ENCODE data around the gene RALBP1.

RALBP1 gene

DNA sequence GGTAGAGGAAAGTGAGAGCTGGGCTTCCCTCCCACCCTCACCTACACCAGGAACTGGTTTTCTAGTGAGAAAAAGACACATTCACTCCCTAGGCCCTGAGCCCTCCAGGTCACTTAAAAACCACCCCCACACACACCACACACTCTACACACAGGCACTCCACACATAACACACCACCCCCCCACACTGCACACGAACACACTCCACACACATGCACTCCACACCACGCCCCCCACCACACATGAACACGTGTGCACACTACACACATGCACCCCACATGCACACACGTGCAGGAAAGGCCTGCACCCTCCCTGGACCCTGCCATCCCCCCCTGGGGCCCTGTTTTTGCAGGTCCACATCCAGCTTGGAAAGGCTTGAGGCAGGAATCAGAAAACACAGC, 67.6 kb downstream of the RALBP1 start:
- peaks cover 9% of the 10 kb centered on the region for H3K36me3 ChIP-seq (ENCODE audit: control insufficient read depth, insufficient read depth, low read length)
- no peaks in the 10 kb centered on the region for H3K9me3 ChIP-seq (ENCODE audit: control insufficient read depth, low read length)

GRCh38 chr18:9545029-9545428, 69.7 kb downstream of the RALBP1 start:
- H3K9ac ChIP-seq (ENCODE audit: low read length) = no peak overlapping the region
- H3K4me3 ChIP-seq (ENCODE audit: low read length) = no peak overlapping the region
- no peaks in the 10 kb centered on the region for H3K27me3 ChIP-seq (ENCODE audit: control insufficient read depth, insufficient read depth, low read length)
- peaks cover 10% of the 10 kb centered on the region for H3K4me1 ChIP-seq (ENCODE audit: control insufficient read depth, insufficient read depth, low read length)
- no peaks in the 10 kb centered on the region for H3K9me3 ChIP-seq (ENCODE audit: control insufficient read depth, low read length)
- peaks cover 17% of the 10 kb centered on the region for H3K36me3 ChIP-seq (ENCODE audit: control insufficient read depth, insufficient read depth, low read length)

More for the DNA sequence above, 67.6 kb downstream of the RALBP1 start:
- H3K4me3 ChIP-seq (ENCODE audit: low read length) = no peak overlapping the region
- H3K9ac ChIP-seq (ENCODE audit: low read length) = no peak overlapping the region
- no peaks in the 10 kb centered on the region for H3K27me3 ChIP-seq (ENCODE audit: control insufficient read depth, insufficient read depth, low read length)
- H3K4me1 ChIP-seq (ENCODE audit: control insufficient read depth, insufficient read depth, low read length) = peaks cover 10% of the 10 kb centered on the region

GRCh38 chr18:9546468-9546867, 71.2 kb downstream of the RALBP1 start:
- H3K9ac ChIP-seq (ENCODE audit: low read length) = no peak overlapping the region
- H3K36me3 ChIP-seq (ENCODE audit: control insufficient read depth, insufficient read depth, low read length) = peaks cover 18% of the 10 kb centered on the region
- peaks cover 10% of the 10 kb centered on the region for H3K4me1 ChIP-seq (ENCODE audit: control insufficient read depth, insufficient read depth, low read length)

GRCh38 chr18:9547782-9548181, 72.5 kb downstream of the RALBP1 start:
- Histone ChIP-seq H3K4me3 (ENCODE audit: low read length) (no peak overlapping the region), H3K4me1 (ENCODE audit: control insufficient read depth, insufficient read depth, low read length) (peaks cover 10% of the 10 kb centered on the region), H3K9ac (ENCODE audit: low read length) (no peak overlapping the region), H3K9me3 (ENCODE audit: control insufficient read depth, low read length) (no peaks in the 10 kb centered on the region), H3K27me3 (ENCODE audit: control insufficient read depth, insufficient read depth, low read length) (no peaks in the 10 kb centered on the region), H3K36me3 (ENCODE audit: control insufficient read depth, insufficient read depth, low read length) (peaks cover 18% of the 10 kb centered on the region)

More at GRCh38 chr18:9546468-9546867, 71.2 kb downstream of the RALBP1 start:
- Histone ChIP-seq H3K9me3 (ENCODE audit: control insufficient read depth, low read length) (no peaks in the 10 kb centered on the region), H3K27me3 (ENCODE audit: control insufficient read depth, insufficient read depth, low read length) (no peaks in the 10 kb centered on the region), H3K4me3 (ENCODE audit: low read length) (no peak overlapping the region)

GRCh38 chr18:9549405-9549804, 74.1 kb downstream of the RALBP1 start:
- H3K9me3 ChIP-seq (ENCODE audit: control insufficient read depth, low read length) = no peaks in the 10 kb centered on the region
- peaks cover 18% of the 10 kb centered on the region for H3K36me3 ChIP-seq (ENCODE audit: control insufficient read depth, insufficient read depth, low read length)
- no peak overlapping the region for H3K4me3 ChIP-seq (ENCODE audit: low read length)
- H3K4me1 ChIP-seq (ENCODE audit: control insufficient read depth, insufficient read depth, low read length) = peaks cover 10% of the 10 kb centered on the region
- no peak overlapping the region for H3K9ac ChIP-seq (ENCODE audit: low read length)
- H3K27me3 ChIP-seq (ENCODE audit: control insufficient read depth, insufficient read depth, low read length) = no peaks in the 10 kb centered on the region

DNA sequence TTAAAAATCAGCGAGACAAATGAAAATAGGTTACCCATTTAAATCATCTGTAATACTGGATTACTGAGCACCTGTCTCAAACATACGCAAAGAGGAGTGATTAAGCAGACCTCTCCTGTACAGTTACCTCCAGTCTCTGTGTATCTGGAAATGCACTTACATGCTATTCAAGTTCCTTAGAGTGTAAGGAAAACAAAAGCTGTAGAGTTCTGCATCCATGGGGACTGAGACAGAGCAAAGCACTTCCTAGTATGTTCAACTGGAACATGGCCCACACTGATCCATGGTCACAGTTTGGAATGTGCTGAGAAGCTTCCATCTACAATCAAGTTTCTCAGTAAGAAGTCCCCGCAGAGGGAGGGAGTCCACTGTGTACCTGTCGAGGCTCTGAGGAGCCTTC, 75.1 kb downstream of the RALBP1 start:
- no peak overlapping the region for H3K9ac ChIP-seq (ENCODE audit: low read length)
- H3K27me3 ChIP-seq (ENCODE audit: control insufficient read depth, insufficient read depth, low read length) = no peaks in the 10 kb centered on the region
- H3K9me3 ChIP-seq (ENCODE audit: control insufficient read depth, low read length) = no peaks in the 10 kb centered on the region
- H3K4me1 ChIP-seq (ENCODE audit: control insufficient read depth, insufficient read depth, low read length) = peaks cover 10% of the 10 kb centered on the region
- H3K36me3 ChIP-seq (ENCODE audit: control insufficient read depth, insufficient read depth, low read length) = peaks cover 18% of the 10 kb centered on the region
- H3K4me3 ChIP-seq (ENCODE audit: low read length) = no peak overlapping the region

- no peak overlapping the region for H3K4me3 ChIP-seq (ENCODE audit: low read length)
- no peaks in the 10 kb centered on the region for H3K27me3 ChIP-seq (ENCODE audit: control insufficient read depth, insufficient read depth, low read length)
- H3K36me3 ChIP-seq (ENCODE audit: control insufficient read depth, insufficient read depth, low read length) = peaks cover 18% of the 10 kb centered on the region
- no peak overlapping the region for H3K9ac ChIP-seq (ENCODE audit: low read length)
- H3K9me3 ChIP-seq (ENCODE audit: control insufficient read depth, low read length) = no peaks in the 10 kb centered on the region
- peaks cover 7% of the 10 kb centered on the region for H3K4me1 ChIP-seq (ENCODE audit: control insufficient read depth, insufficient read depth, low read length)
Observed at GRCh38 chr18:9552191-9552590, 76.9 kb downstream of the RALBP1 start.

- peaks cover 14% of the 10 kb centered on the region for H3K36me3 ChIP-seq (ENCODE audit: control insufficient read depth, insufficient read depth, low read length)
- no peak overlapping the region for H3K4me3 ChIP-seq (ENCODE audit: low read length)
- H3K27me3 ChIP-seq (ENCODE audit: control insufficient read depth, insufficient read depth, low read length) = no peaks in the 10 kb centered on the region
- H3K9me3 ChIP-seq (ENCODE audit: control insufficient read depth, low read length) = no peaks in the 10 kb centered on the region
- no peak overlapping the region for H3K9ac ChIP-seq (ENCODE audit: low read length)
- peaks cover 3% of the 10 kb centered on the region for H3K4me1 ChIP-seq (ENCODE audit: control insufficient read depth, insufficient read depth, low read length)
Observed at GRCh38 chr18:9552616-9553015, 77.3 kb downstream of the RALBP1 start.

DNA sequence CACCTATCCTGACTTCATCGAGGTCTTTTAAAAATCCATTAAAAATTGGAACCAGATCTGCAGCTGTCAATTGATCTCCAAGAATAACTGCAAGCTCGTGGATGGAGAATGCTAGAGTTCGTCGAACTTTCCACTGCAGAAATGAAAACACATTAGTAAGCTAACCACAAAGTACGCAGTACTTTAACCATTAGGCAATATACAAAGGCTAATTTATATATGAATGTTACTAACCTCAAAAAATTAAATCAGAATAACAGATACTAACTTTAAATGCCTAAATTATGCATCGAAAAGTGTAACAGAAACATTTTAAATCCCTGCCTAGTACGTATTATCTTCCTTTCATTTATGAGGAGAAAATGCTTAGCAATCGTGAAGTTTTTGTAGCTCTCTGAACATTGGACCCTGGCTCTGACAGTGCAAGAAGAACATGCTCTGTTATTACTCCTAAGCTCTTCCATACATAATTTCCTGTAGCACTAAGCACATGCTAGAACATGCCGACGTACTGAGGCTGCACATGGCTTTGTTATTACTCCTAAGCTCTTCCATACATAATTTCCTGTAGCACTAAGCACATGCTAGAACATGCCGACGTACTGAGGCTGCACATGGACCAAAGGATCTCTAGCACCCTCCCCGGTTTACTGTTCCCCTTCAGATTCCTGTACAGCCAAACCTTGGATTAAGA, 82.1 kb downstream of the RALBP1 start:
- Histone ChIP-seq H3K9me3 (ENCODE audit: control insufficient read depth, low read length) (no peaks in the 10 kb centered on the region), H3K4me3 (ENCODE audit: low read length) (no peak overlapping the region), H3K36me3 (ENCODE audit: control insufficient read depth, insufficient read depth, low read length) (peaks cover 8% of the 10 kb centered on the region), H3K27me3 (ENCODE audit: control insufficient read depth, insufficient read depth, low read length) (no peaks in the 10 kb centered on the region), H3K4me1 (ENCODE audit: control insufficient read depth, insufficient read depth, low read length) (no peaks in the 10 kb centered on the region), H3K9ac (ENCODE audit: low read length) (no peak overlapping the region)

GRCh38 chr18:9558387-9559064, 83.2 kb downstream of the RALBP1 start:
- no peak overlapping the region for H3K4me3 ChIP-seq (ENCODE audit: low read length)
- peaks cover 8% of the 10 kb centered on the region for H3K36me3 ChIP-seq (ENCODE audit: control insufficient read depth, insufficient read depth, low read length)
- no peaks in the 10 kb centered on the region for H3K27me3 ChIP-seq (ENCODE audit: control insufficient read depth, insufficient read depth, low read length)
- no peak overlapping the region for H3K9ac ChIP-seq (ENCODE audit: low read length)
- no peaks in the 10 kb centered on the region for H3K4me1 ChIP-seq (ENCODE audit: control insufficient read depth, insufficient read depth, low read length)
- no peaks in the 10 kb centered on the region for H3K9me3 ChIP-seq (ENCODE audit: control insufficient read depth, low read length)

DNA sequence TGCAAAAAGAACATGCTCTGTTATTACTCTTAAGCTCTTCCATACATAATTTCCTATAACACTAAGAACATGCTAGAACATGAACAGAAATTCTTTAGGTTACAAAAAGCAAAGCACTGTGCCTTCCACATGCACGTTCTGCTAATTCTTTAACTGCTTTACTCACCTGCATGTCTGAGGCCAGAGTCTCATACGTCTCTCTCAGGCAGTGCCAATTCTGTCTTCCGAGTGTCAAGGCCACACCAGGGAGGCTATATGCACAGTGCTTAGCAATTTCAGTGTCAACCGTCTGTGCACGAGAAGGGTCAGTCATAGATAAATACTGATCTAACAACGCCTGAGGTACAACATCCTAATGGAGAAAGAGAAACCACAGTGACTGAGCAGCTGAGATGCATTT, 83.9 kb downstream of the RALBP1 start:
- no peaks in the 10 kb centered on the region for H3K9me3 ChIP-seq (ENCODE audit: control insufficient read depth, low read length)
- H3K9ac ChIP-seq (ENCODE audit: low read length) = no peak overlapping the region
- H3K27me3 ChIP-seq (ENCODE audit: control insufficient read depth, insufficient read depth, low read length) = no peaks in the 10 kb centered on the region
- no peaks in the 10 kb centered on the region for H3K4me1 ChIP-seq (ENCODE audit: control insufficient read depth, insufficient read depth, low read length)
- H3K4me3 ChIP-seq (ENCODE audit: low read length) = no peak overlapping the region
- peaks cover 8% of the 10 kb centered on the region for H3K36me3 ChIP-seq (ENCODE audit: control insufficient read depth, insufficient read depth, low read length)

DNA sequence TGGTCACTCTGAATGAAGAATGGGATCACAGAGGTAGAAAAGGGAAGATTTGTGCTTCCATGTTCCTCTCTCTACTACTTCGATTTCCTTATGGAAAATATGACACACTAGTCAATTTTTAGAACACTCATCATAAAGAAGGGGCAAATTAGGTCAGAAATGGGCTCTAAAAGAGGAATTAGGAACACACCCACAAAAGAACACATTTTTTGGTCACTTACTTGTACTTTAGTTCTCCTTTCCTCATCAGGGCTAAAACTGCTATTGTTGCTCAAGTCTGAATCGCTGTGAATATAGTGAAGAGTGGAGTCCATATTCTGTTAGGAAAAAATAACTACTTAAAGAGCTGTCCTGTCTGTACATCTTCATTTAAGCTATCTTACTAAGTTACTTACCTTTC, 86.4 kb downstream of the RALBP1 start:
- Histone ChIP-seq H3K36me3 (ENCODE audit: control insufficient read depth, insufficient read depth, low read length) (peaks cover 8% of the 10 kb centered on the region), H3K9me3 (ENCODE audit: control insufficient read depth, low read length) (no peaks in the 10 kb centered on the region), H3K4me3 (ENCODE audit: low read length) (no peak overlapping the region), H3K4me1 (ENCODE audit: control insufficient read depth, insufficient read depth, low read length) (no peaks in the 10 kb centered on the region), H3K27me3 (ENCODE audit: control insufficient read depth, insufficient read depth, low read length) (no peaks in the 10 kb centered on the region), H3K9ac (ENCODE audit: low read length) (no peak overlapping the region)
